HG03280 (cell line): ENCODE data around the gene TUBA1C.

Experiments
- ATAC-seq: cut with Tn5 transposase; IDR thresholded peaks from one replicate; pipeline ENCODE4 v1.9.1; 2021; ENCODE audit warnings: mild to moderate bottlenecking, moderate library complexity; ENCODE audit not compliant: unreplicated experiment

TUBA1C gene

DNA sequence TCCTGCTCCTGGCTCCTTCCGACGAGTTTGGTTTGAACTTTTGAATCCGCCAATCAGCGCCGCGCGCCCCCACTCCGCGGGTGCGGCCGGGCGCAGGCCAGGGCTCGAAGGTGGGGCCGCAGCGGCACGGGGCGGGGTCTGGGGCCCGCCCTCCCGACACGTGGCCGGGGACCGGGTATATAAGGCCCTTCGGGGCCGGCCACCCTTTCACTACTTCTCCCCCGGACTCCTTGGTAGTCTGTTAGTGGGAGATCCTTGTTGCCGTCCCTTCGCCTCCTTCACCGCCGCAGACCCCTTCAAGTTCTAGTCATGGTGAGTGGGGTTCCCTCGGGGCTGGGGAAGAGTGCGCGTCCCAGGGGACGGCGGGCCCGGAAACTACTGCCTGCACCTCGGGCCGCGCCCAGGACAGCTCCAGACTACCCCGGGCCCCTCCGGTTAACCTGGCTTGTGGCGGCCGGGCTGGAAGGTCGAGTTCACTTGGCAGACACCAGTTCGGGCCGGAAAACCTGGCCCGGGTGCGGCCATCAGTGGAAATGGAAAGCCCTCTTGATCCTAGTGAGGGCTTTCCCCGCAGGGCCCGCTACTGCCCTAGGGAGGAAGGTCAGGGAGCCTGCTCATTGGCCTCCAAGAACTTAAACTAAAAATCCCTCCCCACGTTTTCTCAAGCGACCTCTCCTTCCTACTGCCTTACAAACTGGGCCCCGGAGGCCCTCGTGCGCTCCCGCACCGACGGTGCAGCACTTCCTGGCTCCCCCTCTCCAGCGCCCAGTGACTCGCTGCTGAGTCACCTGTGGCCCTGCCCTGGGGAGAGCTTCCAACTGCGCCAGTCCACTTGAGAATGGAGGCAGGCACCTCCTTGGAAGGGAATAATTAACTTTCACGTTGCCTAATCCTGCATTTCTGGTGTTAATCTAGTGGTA, at the start of gene TUBA1C:
Gene TUBA1C, plus strand, starts transcription at position 210 of the 920 bp plus-strand sequence. Its CDS starts 100 bp downstream, at position 310.
- ATAC-seq = peak; percentile 93

GRCh38 chr12:49219417-49220026, 45.4 kb upstream of the TUBA1C start:
- ATAC-seq = no peak

GRCh38 chr12:49220972-49221371, 43.9 kb upstream of the TUBA1C start:
- ATAC-seq = no peak

- ATAC-seq = no peak
Observed at GRCh38 chr12:49223122-49223521, 41.8 kb upstream of the TUBA1C start.

GRCh38 chr12:49223590-49224369, 41.1 kb upstream of the TUBA1C start:
- ATAC-seq = no peak

DNA sequence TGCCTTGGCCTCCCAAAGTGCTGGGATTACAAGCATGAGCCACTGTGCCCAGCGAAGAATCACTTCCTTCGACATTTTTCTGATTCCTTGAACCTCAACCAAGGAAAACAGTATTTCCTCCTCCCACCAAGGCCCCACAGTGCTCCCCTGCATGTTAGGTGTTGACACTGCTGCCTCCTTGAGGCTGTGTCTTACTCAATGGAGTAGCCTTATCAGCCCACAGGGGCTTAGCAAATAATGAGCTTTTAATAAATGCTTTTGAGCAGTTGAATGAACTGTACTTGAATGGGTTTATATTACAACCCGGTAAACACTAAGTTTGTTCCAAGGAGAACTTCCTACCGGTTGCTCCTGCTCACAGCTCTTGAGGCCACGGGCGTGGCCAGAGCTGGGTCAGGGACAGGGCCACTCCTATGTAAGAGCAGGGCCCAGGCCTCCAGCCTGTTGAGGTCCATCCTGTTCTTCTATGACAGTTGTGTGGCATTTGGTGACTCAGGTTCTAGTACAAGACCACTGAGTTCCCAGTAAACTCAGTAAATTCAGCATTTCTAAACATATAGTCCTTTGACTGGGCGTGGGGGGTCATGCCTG, 39.2 kb upstream of the TUBA1C start:
- no peak for ATAC-seq

- no peak for ATAC-seq
Observed at GRCh38 chr12:49227713-49228112, 37.2 kb upstream of the TUBA1C start.

DNA sequence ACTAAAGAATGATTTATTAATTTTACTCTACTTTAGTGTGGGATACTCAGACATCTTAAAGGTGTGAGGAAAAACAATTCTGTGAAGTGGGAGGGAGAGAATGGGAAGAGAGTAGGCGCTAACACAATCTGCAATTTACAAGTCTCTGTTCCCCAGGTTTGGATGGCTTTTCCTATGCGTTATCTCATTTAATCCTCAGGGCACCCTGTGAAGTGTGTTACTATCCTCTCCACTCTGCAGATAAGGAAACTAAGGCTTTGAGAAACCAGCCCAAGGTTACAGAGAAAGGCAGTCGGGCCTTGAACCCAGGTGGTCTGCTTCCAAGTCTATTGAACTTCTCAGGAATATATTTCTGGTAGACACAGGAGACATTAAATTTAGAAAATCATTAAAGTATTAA, 36.2 kb upstream of the TUBA1C start:
- ATAC-seq = no peak

- ATAC-seq = no peak
Observed at GRCh38 chr12:49230176-49230804, 34.6 kb upstream of the TUBA1C start.

DNA sequence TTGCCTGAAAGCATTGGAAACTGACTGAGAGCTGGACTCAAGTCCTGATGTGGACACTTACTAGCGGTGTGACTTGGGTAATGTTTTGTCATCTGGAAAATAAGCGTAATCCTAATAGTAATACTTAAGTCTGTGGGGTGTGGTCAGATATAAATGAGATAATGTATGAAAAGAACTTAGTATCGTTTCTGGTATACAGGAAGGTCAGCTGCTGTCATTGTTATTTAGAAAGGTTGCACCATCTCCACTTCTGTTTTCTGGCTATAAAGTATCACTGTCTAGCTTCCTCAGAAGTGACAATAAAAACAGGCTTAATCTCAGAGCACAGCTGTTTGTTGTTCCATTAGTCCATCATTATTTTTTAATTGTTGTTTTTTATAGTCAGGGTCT, 34.1 kb upstream of the TUBA1C start:
- no peak for ATAC-seq

GRCh38 chr12:49231878-49232655, 32.8 kb upstream of the TUBA1C start:
- ATAC-seq = no peak

DNA sequence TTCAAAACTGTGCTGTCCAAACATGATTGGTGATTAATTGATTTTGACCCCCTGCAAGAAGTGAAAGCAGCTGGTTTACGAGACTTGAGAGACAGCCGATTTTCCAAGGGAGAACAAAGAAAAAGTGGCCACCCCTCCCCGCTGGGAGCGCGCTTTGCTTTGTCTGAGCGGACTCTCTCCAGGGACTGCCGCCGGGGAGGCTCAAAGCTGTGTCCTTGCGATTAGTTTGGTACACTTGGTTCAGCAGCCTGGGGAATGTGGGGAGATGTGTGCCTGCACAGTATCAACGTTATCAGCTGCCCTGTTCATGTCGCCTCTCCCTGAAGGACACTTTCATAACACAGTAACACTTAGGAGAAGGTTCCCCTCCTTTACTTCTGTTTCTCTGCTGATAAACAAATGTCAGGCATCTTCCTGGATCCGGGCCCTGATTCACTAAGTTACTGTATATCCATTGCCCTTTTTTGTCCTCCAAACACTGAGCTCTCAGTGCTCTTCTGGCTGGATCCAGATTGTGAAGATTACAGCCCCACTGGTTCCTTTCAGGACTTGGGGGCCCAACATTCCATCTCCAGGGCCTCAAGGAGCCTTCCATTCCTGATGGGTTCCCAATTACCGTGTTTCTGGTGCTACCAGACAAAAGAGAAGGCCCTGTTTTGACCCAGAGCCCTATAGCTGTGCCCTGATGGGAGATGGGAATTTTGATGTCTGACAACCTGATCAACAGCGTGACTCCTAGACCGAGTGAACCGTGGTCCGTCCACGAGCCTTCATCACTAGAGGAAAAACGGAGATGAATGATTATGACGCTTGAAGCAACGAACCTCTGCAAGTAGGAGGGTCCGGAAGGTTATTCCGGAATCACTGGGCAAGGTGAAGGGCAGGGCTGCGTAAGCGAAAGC, 31.7 kb upstream of the TUBA1C start:
- no peak for ATAC-seq

GRCh38 chr12:49233842-49234526, 30.9 kb upstream of the TUBA1C start:
- ATAC-seq = no peak

DNA sequence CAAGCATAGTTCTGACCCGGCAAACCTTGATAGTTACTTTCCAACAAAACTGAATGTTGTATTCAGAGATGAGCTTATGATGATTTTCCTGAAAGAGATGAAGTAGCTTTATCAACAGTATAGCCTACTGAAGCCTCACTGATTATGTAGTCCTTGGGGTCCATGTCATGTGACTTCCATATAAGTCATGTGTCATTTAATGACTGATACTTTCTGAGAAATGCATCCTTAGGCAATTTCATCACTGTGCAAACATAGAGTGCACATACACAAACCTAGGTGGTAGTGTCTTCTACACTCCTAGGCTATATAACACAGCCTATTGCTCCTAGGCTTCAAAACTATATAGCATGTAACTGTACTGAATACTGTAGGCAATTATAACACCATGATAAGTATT, 28.5 kb upstream of the TUBA1C start:
- ATAC-seq = no peak

GRCh38 chr12:49243631-49244030, 21.3 kb upstream of the TUBA1C start:
- ATAC-seq = no peak

DNA sequence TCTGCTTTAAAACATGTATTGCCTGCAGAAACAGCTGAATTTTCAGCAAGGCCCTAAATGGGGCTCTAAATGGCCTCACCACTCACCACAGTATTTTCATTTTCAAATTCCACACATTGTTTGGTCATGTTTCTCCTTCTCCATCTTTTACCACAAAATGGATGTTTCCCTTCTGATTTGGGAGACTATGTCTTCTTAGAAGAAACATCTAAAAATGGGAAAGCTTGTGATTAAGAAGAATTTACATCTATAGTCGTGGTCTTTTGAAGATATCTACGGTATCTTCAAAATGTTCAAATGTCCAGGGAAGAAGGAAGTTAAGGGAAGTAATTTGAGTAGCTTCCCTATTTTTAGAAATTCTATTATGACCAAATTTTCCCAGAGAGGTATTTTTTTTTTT, 20.7 kb upstream of the TUBA1C start:
- no peak for ATAC-seq

GRCh38 chr12:49251357-49251756, 13.5 kb upstream of the TUBA1C start:
- ATAC-seq = no peak

GRCh38 chr12:49253033-49253623, 11.8 kb upstream of the TUBA1C start:
- no peak for ATAC-seq
